ENCODE results near the gene USP17L28.
"Not testable (repeated sequence)": the region's sequence is repeated elsewhere in the genome, so short reads cannot be mapped to it uniquely, and the experiment has no call there.

- TF ChIP-seq, protein P1, sequence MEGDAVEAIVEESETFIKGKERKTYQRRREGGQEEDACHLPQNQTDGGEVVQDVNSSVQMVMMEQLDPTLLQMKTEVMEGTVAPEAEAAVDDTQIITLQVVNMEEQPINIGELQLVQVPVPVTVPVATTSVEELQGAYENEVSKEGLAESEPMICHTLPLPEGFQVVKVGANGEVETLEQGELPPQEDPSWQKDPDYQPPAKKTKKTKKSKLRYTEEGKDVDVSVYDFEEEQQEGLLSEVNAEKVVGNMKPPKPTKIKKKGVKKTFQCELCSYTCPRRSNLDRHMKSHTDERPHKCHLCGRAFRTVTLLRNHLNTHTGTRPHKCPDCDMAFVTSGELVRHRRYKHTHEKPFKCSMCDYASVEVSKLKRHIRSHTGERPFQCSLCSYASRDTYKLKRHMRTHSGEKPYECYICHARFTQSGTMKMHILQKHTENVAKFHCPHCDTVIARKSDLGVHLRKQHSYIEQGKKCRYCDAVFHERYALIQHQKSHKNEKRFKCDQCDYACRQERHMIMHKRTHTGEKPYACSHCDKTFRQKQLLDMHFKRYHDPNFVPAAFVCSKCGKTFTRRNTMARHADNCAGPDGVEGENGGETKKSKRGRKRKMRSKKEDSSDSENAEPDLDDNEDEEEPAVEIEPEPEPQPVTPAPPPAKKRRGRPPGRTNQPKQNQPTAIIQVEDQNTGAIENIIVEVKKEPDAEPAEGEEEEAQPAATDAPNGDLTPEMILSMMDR (IDR thresholded peaks at IDR 0.05; ENCODE audit: poor library complexity, severe bottlenecking), result not testable (repeated sequence)
- TF ChIP-seq EZH2 (IDR thresholded peaks at IDR 0.05; ENCODE audit: borderline replicate concordance, insufficient read depth, low read length, poor library complexity, severe bottlenecking); EP300 (conservative IDR thresholded peaks at IDR 0.05; ENCODE audit: poor library complexity, severe bottlenecking); RAD21 (conservative IDR thresholded peaks at IDR 0.05); SMC3 (conservative IDR thresholded peaks at IDR 0.05; ENCODE audit: poor library complexity); POLR2AphosphoS5 (IDR thresholded peaks at IDR 0.05); TAF1 (IDR thresholded peaks at IDR 0.05; ENCODE audit: low read depth); REST (IDR thresholded peaks at IDR 0.05; ENCODE audit: borderline replicate concordance): not testable (repeated sequence)
Measured at GRCh38 chr4:9324865-9325264, 23.8 kb upstream of the USP17L28 start, which contains the start of gene USP17L24.

Measured in neural cell (in vitro differentiated cells).